ENCODE measurements around the gene GDF3.

GDF3 gene

GRCh38 chr12:7729746-7730145, 34.2 kb upstream of the GDF3 start:
- H3K4me3 ChIP-seq (ENCODE audit: insufficient read depth, low read length, poor library complexity, severe bottlenecking) = no peak overlapping the region
- no peaks in the 10 kb centered on the region for H3K79me2 ChIP-seq (ENCODE audit: insufficient read depth, low read length)
- H3F3A ChIP-seq (ENCODE audit: insufficient read depth) = no peaks in the 10 kb centered on the region
- no peak overlapping the region for H3K27ac ChIP-seq (ENCODE audit: low read depth, low read length)
- no peaks in the 10 kb centered on the region for H3K9me3 ChIP-seq (ENCODE audit: insufficient read depth, low read length)
- no peak overlapping the region for H2AFZ ChIP-seq (ENCODE audit: low read depth, low read length, severe bottlenecking)
- H3K27me3 ChIP-seq (ENCODE audit: low read length) = no peaks in the 10 kb centered on the region
- TF ChIP-seq EZH2phosphoT487 (conservative IDR thresholded peaks at IDR 0.05; ENCODE audit: low read length) = no peak
- no peak for TF ChIP-seq CTCF (IDR thresholded peaks at IDR 0.05; ENCODE audit: insufficient read depth, low read length, poor library complexity, severe bottlenecking)
- H3K9me2 ChIP-seq (replicated peaks; ENCODE audit: insufficient read depth, low read length) = no peaks in the 10 kb centered on the region
- no peaks in the 10 kb centered on the region for H4K20me1 ChIP-seq (ENCODE audit: low read depth, low read length)
- no peaks in the 10 kb centered on the region for H3K36me3 ChIP-seq (ENCODE audit: low read length)
- no peak overlapping the region for H3K4me2 ChIP-seq (ENCODE audit: low read depth, low read length, poor library complexity, severe bottlenecking)
- no peak overlapping the region for H3K9ac ChIP-seq (ENCODE audit: low read length)

- TF ChIP-seq EZH2phosphoT487 (conservative IDR thresholded peaks at IDR 0.05; ENCODE audit: low read length) (no peak), CTCF (IDR thresholded peaks at IDR 0.05; ENCODE audit: insufficient read depth, low read length, poor library complexity, severe bottlenecking) (no peak)
- Histone ChIP-seq H3K9ac (ENCODE audit: low read length) (no peak overlapping the region), H3K27ac (ENCODE audit: low read depth, low read length) (no peak overlapping the region), H3K4me2 (ENCODE audit: low read depth, low read length, poor library complexity, severe bottlenecking) (no peak overlapping the region), H3K79me2 (ENCODE audit: insufficient read depth, low read length) (no peaks in the 10 kb centered on the region), H3K27me3 (ENCODE audit: low read length) (no peaks in the 10 kb centered on the region), H3K36me3 (ENCODE audit: low read length) (no peaks in the 10 kb centered on the region), H3K4me3 (ENCODE audit: insufficient read depth, low read length, poor library complexity, severe bottlenecking) (no peak overlapping the region), H3K9me3 (ENCODE audit: insufficient read depth, low read length) (no peaks in the 10 kb centered on the region), H4K20me1 (ENCODE audit: low read depth, low read length) (no peaks in the 10 kb centered on the region), H2AFZ (ENCODE audit: low read depth, low read length, severe bottlenecking) (no peak overlapping the region), H3F3A (ENCODE audit: insufficient read depth) (no peaks in the 10 kb centered on the region), H3K9me2 (replicated peaks; ENCODE audit: insufficient read depth, low read length) (no peaks in the 10 kb centered on the region)
These were observed 28.4 kb upstream of the GDF3 start for GRCh38 chr12:7723926-7724325.

- H3K9me3 ChIP-seq (ENCODE audit: insufficient read depth, low read length) = no peaks in the 10 kb centered on the region
- no peak overlapping the region for H2AFZ ChIP-seq (ENCODE audit: low read depth, low read length, severe bottlenecking)
- H4K20me1 ChIP-seq (ENCODE audit: low read depth, low read length) = no peaks in the 10 kb centered on the region
- no peak for TF ChIP-seq CTCF (IDR thresholded peaks at IDR 0.05; ENCODE audit: insufficient read depth, low read length, poor library complexity, severe bottlenecking)
- TF ChIP-seq EZH2phosphoT487 (conservative IDR thresholded peaks at IDR 0.05; ENCODE audit: low read length) = no peak
- no peaks in the 10 kb centered on the region for H3K9me2 ChIP-seq (replicated peaks; ENCODE audit: insufficient read depth, low read length)
- no peaks in the 10 kb centered on the region for H3K36me3 ChIP-seq (ENCODE audit: low read length)
- no peak overlapping the region for H3K9ac ChIP-seq (ENCODE audit: low read length)
- no peaks in the 10 kb centered on the region for H3K79me2 ChIP-seq (ENCODE audit: insufficient read depth, low read length)
- no peaks in the 10 kb centered on the region for H3F3A ChIP-seq (ENCODE audit: insufficient read depth)
- H3K4me2 ChIP-seq (ENCODE audit: low read depth, low read length, poor library complexity, severe bottlenecking) = no peak overlapping the region
- no peak overlapping the region for H3K4me3 ChIP-seq (ENCODE audit: insufficient read depth, low read length, poor library complexity, severe bottlenecking)
- no peak overlapping the region for H3K27ac ChIP-seq (ENCODE audit: low read depth, low read length)
- no peaks in the 10 kb centered on the region for H3K27me3 ChIP-seq (ENCODE audit: low read length)
These were observed 24.6 kb upstream of the GDF3 start for GRCh38 chr12:7719946-7720730.
